NCI-H526 (cell line): ENCODE results near the gene FAM241A.
A peak's percentile ranks its signal among the peaks of the same experiment; 100 is the strongest.
"Not testable (repeated sequence)": the region's sequence is repeated elsewhere in the genome, so short reads cannot be mapped to it uniquely, and the experiment has no call there.

Source experiments
- DNase-seq, 2 experiments: peaks; one replicate each; lab custom pipeline; 2025; lab: John Stamatoyannopoulos, UW

The FAM241A gene

DNA sequence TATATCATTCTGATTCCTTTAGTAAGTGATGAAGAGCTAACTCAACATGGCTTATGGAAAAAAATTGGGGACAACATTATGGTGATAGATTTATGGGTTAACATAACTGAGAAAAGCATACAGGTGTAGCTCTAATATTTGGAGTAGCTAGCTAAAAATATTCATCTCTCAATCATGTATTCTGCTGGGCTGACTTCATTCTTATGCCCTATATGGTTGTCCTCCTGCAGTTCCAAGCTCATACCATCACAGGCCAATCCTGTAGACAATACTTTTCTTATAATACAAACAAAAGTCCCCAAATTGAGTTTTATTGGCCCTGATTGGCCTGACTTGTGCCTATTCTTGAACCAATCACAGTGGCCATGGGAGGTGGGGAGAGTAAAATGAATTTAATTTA is 6.7 kb upstream of the FAM241A start:
- DNase-seq = no peak

DNA sequence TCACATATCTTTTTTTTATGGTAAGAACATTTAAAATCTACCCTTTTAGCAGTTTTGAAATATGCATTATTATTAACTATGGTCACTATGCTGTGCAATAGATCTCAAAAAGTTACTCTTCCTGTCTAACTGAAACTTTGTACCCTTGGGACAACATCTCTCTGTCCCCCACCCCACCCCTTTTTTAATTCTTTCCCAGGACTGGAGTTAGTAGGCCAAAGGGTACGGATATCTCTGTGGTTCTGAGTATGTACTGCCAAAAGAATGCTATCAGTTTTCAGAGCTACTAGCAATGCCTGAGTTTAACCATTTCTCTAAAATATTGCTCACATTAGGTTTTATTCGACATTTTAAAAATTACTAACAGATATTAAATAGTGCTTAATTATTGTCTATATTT is 4.7 kb upstream of the FAM241A start:
- no peak for DNase-seq

DNA sequence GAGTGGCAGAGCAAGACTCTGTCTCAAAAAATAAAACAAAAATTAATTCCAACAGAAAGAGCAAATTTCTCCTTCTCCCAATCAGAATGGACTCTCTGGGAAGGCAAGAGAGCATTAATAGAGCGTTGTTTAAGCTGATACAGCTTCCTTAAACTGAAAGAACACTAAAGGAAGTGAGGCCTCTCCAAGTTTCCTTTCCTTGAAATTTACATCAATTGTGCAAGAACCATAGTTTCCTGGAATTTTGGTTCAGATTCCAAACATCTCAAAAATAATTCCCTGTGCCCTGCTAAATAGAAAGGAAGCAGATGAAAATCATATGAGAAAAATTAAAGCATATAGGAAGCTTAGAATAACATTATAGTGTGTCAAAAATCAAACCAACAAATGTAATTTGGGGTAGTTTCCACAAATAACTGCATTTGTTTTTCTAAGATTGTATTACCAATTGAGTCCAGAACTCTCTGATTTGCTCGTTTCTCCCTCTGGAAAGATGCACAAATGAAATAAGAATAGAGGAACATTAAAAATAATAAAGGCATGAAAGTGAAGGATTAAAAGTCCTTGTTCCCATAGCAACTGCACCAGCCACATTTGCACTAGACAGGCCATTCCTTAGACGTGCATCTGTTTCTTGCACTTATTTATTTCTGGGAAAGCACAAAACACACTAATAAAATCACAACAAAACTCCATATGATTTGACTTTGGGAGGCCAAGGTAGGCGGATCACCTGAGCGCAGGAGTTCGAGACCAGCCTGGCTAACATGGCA is 3.7 kb upstream of the FAM241A start:
- DNase-seq = no peak

DNA sequence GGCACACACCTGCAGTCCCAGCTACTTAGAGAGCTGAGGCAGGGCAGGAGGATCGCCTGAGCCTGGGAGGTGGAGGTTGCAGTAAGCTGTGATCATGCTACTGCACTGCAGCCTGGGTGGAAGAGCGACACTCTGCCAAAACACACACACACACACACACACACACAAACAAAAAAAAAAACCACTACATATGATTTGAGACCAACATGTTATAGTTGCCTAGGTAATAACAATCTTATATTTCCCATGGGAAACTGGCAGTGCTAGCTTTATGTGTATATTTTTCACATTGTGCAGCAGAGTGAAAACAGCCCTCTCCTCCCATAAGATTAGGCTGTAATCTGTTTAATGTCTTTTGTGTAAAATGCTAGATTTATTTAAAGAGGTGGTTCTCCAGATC is 3.1 kb upstream of the FAM241A start:
- DNase-seq = no peak

DNA sequence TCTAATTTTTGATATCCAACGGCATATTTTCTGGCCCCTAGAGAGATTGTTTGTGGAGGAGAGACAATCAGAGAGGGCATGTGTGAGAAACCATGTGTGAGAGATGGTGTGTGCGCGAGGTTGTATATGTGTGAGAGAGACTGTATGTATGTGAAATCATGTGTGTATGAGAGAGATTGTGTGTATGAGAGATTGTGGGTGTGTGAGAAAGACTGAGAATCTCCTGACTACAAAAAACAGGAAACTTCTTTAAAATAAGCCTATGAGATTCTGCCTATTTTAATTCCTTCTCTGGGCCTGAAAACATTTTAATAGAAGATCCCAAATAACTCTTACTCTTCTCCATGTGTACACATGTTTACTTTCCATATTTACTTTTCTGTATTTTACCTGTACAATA is 1.5 kb upstream of the FAM241A start:
- no peak for DNase-seq

DNA sequence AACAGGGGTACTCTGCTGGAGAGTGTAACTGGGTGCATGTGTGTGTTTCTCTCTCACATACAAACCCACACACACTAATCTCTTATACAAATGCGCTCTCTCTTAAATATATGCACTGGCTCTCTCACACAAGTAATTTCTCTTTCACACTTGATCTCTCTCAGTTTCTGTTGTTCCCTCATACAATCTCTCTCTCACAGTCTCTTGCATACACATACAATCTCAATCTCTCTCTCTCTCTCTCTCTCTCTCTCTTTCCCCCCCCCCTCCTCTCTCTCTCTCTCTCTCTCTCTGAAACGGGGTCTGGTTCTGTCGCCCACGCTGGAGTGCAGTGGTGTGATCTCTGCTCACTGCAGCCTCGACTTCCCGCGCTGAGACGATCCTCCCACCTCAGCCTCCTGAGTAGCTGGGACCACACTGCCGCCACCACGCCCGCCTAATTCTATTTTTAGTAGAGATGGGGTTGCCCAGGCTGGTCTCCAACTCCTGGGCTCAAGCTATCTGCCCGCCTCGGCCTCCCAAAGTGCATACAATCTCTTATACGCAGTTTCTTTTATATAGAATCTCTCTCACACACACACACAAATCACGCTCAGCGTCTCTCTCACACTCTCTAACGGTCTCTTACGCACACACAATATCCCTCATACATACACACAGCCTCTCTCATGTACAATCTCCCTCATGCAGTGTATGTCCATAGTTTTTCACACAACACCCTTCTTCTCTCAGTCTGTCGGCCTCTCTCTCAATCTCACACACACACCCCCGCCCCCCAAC is 518 bp upstream of the FAM241A start:
- no peak for DNase-seq

DNA sequence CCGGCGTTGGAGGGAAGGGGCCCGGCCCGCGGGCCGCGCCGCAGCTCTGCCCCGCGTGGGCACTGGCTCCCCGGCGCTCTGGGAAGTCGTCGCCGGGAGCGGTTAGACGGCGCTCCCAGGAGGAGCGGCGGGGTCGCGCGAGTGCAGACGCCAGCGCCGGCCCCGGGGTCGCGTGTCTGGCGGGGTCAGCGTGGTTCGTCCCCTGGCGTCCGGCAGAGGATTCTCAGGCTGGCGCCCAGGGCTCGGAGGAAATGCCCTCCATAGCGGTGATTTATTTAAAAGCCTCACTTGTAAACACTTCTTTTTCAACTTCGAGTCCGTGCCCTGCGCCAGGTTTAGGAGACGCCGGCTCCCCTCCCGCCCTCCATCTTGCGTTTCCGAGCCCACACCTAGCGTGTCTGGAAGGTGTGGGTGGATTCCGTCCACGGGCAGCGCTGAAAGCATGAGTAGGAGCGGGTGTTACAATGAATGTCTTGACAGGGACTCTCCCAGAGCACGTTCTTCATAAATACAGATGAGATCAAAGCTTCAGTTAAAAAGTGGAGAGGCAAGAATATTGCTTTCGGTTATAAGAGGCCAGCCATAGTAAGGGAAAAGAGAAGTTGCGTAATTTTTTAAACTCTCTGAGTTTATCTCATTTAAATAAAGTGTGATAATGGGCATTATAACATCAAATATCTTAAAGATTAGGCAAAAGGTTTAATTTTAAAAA is 692 bp downstream of the FAM241A start:
- DNase-seq = peak in 1 of 2 experiments; percentile 73

DNA sequence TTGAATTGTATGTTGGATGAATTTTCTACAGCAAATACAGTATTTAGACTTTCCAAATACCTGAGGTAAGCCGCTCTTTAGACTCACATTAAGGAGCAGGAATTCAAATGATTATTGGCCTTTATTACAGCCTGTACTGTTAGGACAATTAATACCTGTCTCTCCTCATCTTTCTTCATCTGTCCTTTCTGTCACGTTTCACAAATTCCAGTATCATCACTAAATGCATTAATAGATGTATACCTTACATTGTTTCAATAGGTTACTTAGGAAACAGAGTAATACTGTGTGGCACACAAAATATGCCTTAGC is 1.2 kb downstream of the FAM241A start:
- no peak for DNase-seq

DNA sequence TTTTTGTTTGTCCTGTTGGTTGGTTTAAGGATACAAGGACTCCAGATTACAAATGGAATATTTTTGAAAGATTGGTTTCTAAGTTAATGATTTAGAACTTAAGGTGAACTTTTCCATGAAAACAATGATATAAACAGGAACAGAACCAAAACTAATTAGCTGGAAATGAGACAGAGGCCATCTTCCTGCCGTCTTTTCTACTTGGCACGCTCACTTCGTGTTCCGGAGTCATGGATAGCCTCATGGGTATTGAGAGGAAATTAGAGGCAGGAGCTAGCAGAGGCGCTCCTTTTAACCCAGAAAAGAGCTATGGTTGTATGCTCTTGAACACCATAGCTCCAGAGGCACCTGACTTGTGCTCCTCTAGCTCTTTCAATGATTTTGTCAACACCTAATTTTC is 2.4 kb downstream of the FAM241A start:
- DNase-seq = no peak

DNA sequence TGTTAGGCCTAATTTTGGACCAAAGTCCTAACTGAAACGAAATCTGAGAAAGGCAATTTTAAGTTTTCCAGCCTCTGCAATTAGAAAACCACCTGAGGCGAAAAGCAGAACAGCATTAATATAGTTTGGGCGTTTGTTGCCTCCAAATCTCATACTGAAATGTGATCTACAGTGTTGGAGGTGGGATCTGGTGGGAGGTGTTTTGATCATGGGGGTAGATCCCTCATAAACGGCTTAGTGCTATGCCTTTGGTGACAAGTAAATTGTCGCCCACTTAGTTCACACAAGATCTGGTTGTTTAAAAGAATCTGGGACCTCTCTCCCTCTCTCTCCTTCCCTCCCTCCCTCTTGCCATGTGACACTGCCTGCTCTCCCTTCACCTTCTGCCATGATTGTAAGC is 5.7 kb downstream of the FAM241A start:
- no peak for DNase-seq

DNA sequence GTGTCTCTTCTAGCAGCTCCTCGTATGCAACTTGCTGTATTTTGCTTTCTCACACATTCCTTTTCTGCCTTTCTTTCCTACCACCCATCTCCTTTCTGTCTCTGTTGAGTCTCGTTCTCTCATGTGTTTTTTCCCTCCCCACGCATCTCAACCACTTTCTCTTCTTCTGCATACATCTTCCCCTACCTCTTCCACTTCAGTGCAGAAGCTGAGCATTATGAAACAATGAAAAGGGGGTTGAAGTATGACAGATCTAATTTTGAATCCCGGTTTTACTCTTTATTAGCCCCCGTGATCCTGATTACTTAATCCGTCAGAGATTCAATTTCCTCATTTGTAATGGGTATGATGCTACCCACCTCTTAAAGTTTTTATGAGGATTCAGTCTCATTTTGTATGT is 7.3 kb downstream of the FAM241A start:
- no peak for DNase-seq

DNA sequence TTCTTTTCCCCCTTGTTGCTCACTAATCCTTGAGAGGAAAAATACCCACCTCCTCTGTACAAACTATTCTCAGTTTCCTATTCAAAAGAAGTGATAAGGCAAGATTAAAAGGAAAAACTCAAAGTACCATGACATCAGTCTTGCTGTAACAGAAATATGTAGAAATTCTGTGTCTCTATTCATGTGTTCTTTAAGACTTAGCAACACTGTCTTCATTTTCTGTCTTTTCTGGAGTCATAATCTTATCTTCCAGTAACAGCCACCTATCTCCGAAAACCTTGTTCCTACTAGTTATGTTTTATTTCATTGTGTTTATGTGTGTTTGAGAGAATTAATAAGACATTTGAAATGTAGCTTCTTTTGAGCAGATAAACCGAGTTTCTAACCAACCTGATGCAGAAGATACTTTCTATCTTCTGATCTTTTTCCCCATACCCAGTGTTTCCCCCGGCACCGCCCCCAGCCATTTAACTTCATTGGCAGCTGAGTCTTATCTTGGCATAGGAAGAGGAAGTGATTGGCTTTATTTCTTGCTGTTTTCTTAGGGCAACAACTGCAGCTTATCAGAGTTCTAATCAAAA is 8.0 kb downstream of the FAM241A start:
- no peak for DNase-seq

DNA sequence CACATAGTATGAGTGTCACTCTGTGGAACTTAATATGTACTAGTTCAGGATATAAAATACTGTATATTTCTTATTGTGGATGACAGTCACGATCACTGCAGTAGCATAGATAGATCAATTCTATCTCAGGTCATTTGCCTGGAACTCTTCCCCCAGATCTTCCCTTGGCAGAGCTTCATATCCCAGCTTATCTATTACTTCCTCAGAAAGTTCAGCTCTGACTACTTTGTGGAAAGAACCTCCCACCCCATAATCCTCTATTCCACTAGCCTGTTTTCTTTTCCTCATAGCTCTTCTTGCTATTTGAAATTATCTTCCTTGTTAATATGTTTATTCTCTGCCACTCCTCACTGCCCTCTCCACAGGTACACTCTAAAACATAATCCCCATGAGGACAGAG is 10.9 kb downstream of the FAM241A start:
- DNase-seq = no peak

DNA sequence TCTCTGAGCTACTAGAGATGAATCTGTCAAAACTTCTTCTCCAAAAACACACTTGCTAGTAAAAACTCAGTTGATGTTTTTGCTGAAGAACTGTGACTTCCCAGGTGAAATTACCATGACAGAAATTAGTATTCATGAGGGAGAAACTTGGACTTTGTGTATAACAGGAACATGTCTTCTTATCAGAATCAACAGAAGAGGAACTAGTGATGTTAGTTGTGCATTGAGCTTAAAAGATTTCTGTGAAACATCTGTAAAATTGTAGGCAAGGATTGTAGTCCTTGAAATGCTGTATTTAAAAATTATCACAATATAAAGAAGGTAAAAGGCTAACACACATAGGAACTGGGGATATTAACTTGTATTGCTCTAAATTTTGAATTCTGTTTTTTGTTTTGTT is 11.3 kb downstream of the FAM241A start:
- no peak for DNase-seq

DNA sequence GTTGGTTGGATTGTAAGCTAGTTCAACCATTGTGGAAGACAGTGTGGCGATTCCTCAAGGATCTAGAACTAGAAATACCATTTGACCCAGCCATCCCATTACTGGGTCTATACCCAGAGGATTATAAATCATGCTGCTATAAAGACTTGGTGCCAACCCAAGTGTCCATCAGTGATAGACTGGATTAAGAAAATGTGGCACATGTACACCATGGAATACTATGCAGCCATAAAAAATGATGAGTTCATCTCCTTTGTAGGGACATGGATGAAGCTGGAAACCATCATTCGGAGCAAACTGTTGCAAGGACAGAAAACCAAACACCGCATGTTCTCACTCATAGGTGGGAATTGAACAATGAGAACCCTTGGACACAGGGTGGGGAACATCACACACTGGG is 18.5 kb downstream of the FAM241A start:
- DNase-seq = not testable (repeated sequence)

DNA sequence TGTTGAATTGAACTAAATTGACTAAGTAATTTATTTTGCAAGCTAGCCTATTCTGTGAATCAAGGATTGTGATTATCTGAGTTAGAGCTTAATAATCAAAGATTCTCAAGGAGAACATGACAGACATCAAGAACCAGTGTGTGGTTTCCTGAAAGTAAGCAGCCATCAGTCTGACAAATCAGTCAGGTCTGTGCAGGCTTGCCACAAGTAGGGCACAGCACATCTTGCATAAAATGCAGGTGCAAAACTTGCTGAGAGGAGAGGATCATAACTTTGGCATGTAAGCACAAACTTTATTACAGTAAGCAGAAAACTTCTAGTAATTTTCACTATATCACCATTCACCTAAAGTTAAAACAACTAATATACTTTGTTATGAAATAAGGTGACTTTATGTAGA is 22.5 kb downstream of the FAM241A start:
- DNase-seq = no peak

DNA sequence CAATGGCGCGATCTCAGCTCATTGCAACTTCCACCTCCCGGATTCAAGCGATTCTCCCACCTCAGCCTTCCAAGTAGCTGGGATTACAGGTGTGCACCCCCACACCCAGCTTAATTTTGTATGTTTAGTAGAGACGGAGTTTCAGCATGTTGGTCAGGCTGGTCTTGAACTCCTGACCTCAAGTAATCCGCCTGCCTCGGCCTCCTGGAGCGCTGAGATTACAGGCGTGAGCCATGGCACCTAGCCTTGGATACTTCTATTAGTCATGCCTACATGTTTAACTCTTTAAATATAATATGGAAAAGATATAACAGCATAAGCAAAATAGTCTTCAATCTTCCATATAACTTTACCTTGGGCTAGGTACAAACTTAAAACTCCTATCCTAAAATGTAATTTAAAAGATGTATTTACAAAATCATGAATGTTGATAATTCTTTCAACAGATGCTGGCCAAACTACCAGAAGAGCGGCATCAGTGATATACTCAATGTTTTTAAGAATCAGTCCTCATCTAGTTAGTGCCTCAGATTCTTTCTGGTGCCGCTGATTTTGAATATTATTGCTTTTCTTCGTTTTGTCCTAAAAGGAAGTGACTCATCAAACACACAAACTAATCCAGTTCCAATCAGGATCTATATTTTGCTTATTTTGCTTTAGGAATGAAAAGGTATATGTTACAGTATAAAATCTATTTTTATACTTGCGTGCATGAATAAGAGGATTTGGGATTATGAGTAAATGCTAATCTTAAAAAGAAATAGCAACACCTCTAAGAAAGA is 23.7 kb downstream of the FAM241A start:
- no peak for DNase-seq

DNA sequence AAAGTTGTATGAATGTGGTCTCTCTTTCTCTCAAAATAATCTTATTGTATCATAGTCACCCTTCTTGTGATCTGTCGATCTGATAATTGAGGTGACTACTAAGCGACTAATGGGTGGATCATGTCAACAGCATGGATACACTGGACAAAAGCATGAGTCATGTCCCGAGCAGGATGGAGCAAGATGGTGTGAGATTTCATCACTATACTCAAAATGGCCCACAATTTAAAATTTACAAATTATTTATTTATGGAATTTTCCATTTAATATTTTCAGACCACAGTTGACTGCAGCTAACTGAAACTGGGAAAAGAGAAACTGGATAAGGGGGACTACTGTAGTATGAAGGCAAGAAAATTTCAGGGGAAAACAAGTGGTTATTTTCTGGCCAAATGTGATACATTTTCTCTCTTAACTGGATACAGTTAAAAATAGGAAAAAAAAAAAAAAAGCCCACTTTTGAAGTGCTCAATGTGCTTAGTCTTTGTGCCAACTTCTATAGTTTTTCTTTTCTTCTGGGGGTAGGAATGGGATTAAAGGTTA is 25.3 kb downstream of the FAM241A start:
- no peak for DNase-seq

DNA sequence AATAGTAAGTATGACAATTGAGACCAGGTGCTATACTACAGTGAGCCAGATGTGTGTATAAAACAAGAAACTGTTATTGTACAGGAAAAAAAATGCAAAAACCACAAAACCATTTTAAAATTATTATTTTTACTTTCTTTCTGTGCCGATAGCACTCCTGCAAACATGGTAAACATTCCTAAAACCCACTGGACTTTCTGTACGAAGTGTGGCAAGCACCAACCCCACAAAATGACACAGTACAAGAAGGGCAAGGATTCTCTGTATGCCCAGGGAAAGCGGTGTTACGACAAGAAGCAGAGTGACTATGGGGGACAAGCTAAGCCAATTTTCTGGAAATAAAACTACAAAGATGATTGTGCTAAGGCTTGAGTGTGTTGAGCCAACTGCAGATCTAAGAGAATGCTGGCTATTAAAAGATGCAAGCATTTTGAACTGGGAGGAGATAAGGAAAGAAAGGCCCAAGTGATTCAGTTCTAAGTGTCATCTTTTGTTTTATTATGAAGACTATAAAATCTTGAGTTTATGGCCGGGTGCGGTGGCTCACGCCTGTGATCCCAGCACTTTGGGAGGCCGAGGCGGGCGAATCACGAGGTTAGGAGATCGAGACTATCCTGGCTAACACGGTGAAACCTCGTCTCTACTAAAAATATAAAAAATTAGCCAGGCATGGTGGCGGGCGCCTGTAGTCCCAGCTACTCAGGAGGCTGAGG is 26.0 kb downstream of the FAM241A start:
- not testable (repeated sequence) for DNase-seq

DNA sequence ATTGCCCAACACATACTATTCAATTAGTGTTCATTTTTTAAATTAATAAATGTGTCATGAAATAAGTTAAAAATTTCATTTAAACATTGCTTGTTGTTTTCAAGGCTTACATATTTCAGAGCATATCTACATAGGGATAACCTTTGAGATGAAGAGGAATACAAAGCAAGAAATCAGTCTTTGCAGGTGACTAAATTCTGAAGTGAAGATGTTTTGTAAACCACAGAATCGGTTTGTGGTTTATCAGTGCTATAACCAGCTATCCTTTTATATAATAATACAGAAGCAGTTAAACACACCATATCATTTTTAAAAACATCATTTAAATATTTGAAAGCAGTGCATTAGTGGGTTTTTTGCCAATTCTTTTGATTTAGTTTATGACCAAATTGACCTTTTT is 26.9 kb downstream of the FAM241A start:
- no peak for DNase-seq
